DND-41 (cell line): ENCODE data around the gene CIB1.

ENCODE experiments used
- ATAC-seq: fragments of 200-7000 bp; cut with Tn5 transposase; 3 replicates; pipeline ENCODE4 v1.9.1; 2021; ENCODE audit warnings: low read depth; ENCODE audit not compliant: insufficient read depth
- DNase-seq: peaks from one replicate; pipeline ENCODE4 v3.0.0-alpha.2; 2020
- H2AFZ ChIP-seq: 2 replicates; pipeline ENCODE4 v1.6.0; 2012; ENCODE audit warnings: low read depth, low read length
- H3K27ac ChIP-seq: 2 replicates; pipeline ENCODE4 v1.5.1; 2012; ENCODE audit warnings: low read length, inconsistent platforms
- H3K27me3 ChIP-seq: fragments of 200-600 bp; sonication (generic); 2 replicates; pipeline ENCODE4 v1.6.0; 2012; ENCODE audit warnings: low read length, mild to moderate bottlenecking, inconsistent platforms; ENCODE audit not compliant: insufficient read depth, poor library complexity
- H3K36me3 ChIP-seq: 2 replicates; pipeline ENCODE4 v1.5.1; 2012; ENCODE audit warnings: low read length, inconsistent platforms; ENCODE audit not compliant: insufficient read depth
- H3K4me1 ChIP-seq: 2 replicates; pipeline ENCODE4 v1.5.1; 2012; ENCODE audit warnings: mild to moderate bottlenecking, low read length; ENCODE audit not compliant: insufficient read depth
- H3K4me2 ChIP-seq: 2 replicates; pipeline ENCODE4 v1.6.0; 2012; ENCODE audit warnings: mild to moderate bottlenecking, moderate library complexity, low read length, inconsistent platforms; ENCODE audit not compliant: insufficient read depth
- H3K4me3 ChIP-seq, 2 experiments: fragments of 200-600 bp in 1 of 2; shearing (Covaris generic) in 1 of 2; 2 replicates each; pipeline ENCODE4 v1.5.1; 2012 to 2016; ENCODE audit warnings: inconsistent platforms in 2 of 2, low read length in 2 of 2, mild to moderate bottlenecking in 2 of 2, low read depth in 1 of 2, moderate library complexity in 1 of 2
- H3K79me2 ChIP-seq: 2 replicates; pipeline ENCODE4 v1.6.0; 2012; ENCODE audit warnings: low read length, inconsistent platforms; ENCODE audit not compliant: insufficient read depth
- H3K9ac ChIP-seq: 2 replicates; pipeline ENCODE4 v1.6.0; 2012; ENCODE audit warnings: low read depth, mild to moderate bottlenecking, inconsistent platforms, low read length, moderate library complexity
- H3K9me3 ChIP-seq: 2 replicates; pipeline ENCODE4 v1.5.1; 2012; ENCODE audit warnings: low read length, moderate library complexity, mild to moderate bottlenecking, inconsistent platforms; ENCODE audit not compliant: insufficient read depth, severe bottlenecking
- H4K20me1 ChIP-seq: 2 replicates; pipeline ENCODE4 v1.6.0; 2012; ENCODE audit warnings: low read length; ENCODE audit not compliant: insufficient read depth
- CTCF ChIP-seq: IDR thresholded peaks from 2 replicates; pipeline ENCODE4 v1.5.1; 2012; ENCODE audit warnings: borderline replicate concordance, low read length, moderate library complexity, mild to moderate bottlenecking; ENCODE audit not compliant: poor library complexity, severe bottlenecking; ENCODE audit errors: extremely low read depth
- EZH2 ChIP-seq: IDR thresholded peaks from 3 replicates; pipeline ENCODE4 v1.6.1; 2012; ENCODE audit warnings: borderline replicate concordance, low read depth, mild to moderate bottlenecking, moderate library complexity, low read length, inconsistent platforms; ENCODE audit not compliant: severe bottlenecking

Gene CIB1

DNA sequence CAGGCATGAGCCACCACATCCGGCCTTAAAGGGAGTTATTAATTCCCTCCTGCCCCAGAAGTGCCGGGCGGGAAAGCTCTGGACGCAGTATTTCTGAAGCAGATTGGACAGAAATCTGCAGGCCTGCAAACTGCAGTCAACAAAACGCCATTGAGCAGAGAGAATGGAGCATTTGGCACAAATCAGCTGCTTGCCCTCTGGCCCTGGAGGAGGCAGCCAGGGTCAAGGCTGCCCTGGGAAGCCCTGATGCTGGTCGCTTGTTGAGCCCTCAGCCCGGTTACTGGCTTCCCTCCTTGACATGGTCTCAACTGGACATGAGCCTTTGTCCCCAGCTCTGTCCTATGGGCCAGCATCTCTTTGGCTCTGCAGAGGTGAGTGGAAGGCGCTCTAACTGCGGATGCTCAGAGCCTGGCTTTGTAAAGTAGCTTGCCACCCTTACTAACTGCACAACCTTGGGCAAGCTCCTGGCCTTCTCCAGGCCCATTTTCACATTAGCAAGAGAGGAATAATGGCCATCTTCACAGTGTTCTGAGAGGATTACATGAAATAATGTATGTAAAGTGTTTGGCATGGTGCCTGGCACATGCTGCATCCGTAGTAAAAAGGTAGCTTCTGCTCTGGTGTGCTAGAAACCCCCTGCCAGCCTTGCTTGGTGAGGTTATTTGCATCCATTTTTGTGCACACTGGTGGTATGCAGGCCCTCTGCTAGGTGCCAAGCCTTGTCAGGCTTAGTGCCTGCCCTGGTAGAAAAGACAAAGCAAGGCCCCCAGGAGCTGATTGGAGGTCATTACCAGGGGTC lies 28.5 kb downstream of the CIB1 start:
- Histone ChIP-seq H3K4me2 (no peak overlapping the region), H3K79me2 (no peaks in the 10 kb centered on the region), H4K20me1 (no peaks in the 10 kb centered on the region), H3K9me3 (no peaks in the 10 kb centered on the region), H3K4me3 (no peak overlapping the region), H3K9ac (no peak overlapping the region), H3K36me3 (no peaks in the 10 kb centered on the region), H2AFZ (no peak overlapping the region), H3K27me3 (peaks cover 9% of the 10 kb centered on the region), H3K27ac (no peak overlapping the region), H3K4me1 (peaks cover 16% of the 10 kb centered on the region)
- ATAC-seq (no peak), DNase-seq (no peak)
- TF ChIP-seq EZH2: no peak
- TF ChIP-seq CTCF: no peak

GRCh38 chr15:90203922-90204321 lies 29.8 kb downstream of the CIB1 start:
- Histone ChIP-seq H2AFZ (no peak overlapping the region), H3K36me3 (no peaks in the 10 kb centered on the region), H3K9ac (no peak overlapping the region), H3K27ac (no peak overlapping the region), H3K9me3 (no peaks in the 10 kb centered on the region), H3K79me2 (no peaks in the 10 kb centered on the region), H3K4me1 (peaks cover 16% of the 10 kb centered on the region), H3K4me2 (no peak overlapping the region), H3K27me3 (peaks cover 9% of the 10 kb centered on the region), H3K4me3 (no peak overlapping the region), H4K20me1 (no peaks in the 10 kb centered on the region)
- ATAC-seq (no peak), DNase-seq (no peak)
- TF ChIP-seq CTCF (no peak), EZH2 (no peak)

DNA sequence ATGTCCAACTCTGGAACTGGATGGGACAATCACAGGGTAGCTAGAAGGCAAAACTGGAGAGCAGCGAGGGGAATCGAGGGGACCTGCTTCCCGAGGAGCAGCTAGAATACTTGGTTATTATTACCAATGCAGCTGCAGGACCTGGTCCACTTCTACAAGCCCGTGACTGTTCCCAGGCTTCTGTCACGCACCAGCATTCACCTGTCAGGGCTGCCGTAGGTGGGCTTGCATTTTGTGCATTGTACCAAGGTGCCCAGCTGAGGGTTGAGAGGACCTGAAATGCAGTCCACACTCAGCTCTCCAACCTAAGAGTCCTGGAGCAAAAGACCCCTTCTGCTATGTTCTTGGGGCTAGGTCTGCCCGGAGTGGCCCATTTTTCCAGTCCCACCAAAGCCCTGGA lies 30.3 kb downstream of the CIB1 start:
- Histone ChIP-seq H3K27ac (no peak overlapping the region), H3K79me2 (no peaks in the 10 kb centered on the region), H2AFZ (no peak overlapping the region), H3K4me2 (no peak overlapping the region), H3K4me1 (peaks cover 16% of the 10 kb centered on the region), H3K4me3 (no peak overlapping the region), H3K9me3 (no peaks in the 10 kb centered on the region), H4K20me1 (no peaks in the 10 kb centered on the region), H3K9ac (no peak overlapping the region), H3K27me3 (peaks cover 9% of the 10 kb centered on the region), H3K36me3 (no peaks in the 10 kb centered on the region)
- TF ChIP-seq CTCF: no peak
- TF ChIP-seq EZH2: no peak
- DNase-seq (no peak), ATAC-seq (no peak)
